ENCODE results near the gene VGLL4.

VGLL4 gene

DNA sequence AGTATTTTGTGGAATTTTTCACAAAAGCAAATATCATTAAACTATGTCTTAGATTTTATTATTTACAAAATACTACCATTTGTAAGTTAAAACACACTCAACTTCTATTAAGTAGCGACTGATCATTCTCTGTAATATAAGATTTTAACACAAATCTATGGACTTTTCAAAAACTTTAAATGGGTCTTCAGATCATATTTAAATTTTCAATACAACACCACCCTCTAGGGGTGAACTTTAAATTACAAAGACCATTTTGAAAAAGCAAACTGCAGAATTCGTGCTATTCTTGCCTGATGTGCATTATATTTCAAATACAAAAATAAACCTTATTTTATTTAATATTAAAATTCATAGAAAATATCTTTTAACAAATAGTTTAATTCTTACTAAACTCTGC is 8.2 kb upstream of the VGLL4 start:
- peak; percentile 70 for DNase-seq (ENCODE audit: low spot score)

DNA sequence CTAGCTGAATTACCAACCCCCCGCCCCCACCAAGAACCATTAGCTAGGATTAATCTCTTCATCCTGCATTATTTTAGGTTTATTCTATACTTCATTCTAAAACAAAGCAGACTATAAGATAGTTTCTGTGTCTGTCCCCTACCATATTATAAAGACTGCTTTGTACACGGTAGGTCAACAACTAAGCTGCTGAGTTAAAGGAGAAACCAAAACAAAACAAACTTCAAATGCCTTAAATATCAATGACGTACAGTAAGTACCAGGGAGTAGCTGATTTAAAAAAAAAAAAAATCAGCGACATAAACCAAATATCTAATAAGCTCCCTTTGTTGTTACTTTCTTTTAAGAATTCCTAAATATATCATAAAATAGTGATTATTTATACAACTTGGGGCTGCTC is 7.8 kb upstream of the VGLL4 start:
- no peak for DNase-seq (ENCODE audit: low spot score)

DNA sequence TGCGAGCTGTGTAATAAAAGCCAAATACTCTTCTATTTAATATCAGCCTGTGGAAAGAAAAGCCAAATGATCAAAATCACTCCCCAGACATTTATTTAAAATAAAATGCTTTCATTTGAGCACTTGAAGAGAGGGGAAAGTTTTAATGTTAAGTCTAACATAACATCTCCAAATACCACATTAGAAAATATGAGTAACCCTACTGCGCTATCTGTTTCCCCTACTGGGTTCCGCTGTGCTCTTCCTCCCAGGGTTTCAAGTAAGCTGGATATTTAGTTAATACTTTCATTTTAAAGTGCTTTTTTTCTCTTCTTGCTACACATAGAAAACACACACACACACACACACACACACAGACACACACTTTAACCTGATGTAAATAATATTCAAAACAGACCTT is 6.7 kb upstream of the VGLL4 start:
- no peak for DNase-seq (ENCODE audit: low spot score)

DNA sequence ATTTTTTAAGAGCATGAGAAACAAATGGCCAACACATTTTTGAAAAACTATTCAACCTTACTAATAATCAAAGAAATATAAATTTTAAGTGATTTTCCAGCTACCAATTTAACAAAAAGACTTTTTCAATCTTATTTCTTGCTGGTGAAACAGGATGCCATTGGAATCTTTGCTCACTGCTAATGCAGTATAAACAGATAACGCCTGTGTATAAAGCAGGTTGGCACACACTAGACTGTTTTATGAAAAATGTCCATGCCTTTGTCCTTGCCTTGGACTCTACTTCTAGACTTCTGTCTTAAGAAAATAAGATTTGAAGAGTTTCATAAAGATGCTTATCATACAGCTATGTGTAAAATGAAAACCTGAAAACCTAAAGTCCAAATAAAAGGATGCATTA is 5.0 kb upstream of the VGLL4 start:
- DNase-seq (ENCODE audit: low spot score): no peak

DNA sequence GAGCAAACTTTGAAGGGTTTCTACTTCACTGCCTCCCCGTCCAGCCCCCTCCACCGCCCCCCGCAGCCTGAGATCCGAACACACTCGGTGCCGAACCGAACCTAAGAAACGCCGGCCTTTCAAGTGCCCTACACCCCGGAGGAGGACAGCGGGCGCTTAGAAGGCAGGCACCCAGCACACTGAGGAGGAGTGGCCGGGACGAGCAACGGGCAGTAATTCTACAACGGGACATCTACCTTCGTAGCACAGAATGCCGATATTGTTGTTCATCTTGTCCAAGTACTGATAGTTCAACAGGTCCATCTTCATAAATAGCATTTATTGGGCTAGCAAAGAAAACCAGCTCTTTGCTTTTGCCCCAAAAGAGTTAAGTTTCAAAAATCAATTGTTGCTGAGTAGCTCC is 513 bp downstream of the VGLL4 start:
- DNase-seq (ENCODE audit: low spot score): no peak

DNA sequence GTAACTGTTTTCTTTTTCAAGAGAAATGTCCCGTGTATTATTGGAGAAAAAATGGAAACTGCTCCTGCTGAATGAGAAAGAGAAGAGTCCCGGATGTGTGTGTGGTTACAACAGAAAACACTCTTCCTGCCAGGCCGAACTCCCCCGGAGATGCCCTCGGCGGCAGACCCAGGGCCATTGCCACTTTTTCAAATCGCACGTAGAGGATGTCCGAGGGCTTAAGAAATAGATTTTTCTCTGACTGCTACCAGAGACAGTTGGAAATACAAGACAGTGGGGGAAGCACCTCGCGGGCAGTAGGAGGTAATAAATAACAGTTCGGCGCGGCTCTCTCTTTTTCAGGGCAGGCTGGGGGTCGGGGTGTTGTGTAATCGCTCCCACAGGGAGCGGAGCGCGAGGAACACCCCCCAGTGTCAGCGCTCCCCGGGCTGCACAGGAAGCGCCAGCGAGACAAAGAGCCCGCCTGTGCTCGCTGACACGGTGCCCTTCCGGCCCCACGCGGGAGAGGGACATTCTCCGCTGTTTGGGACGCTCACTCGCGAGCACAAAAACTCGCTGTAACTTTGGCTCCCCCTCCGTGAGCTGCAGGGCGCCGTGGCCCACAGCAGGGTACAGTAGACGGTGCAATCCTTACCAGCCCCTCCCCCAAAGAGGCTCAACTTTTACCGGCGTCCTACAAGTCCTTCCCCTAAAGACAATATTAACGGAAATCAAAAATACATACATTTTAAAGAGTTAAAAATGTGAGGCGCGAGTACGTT is 1.1 kb downstream of the VGLL4 start:
- peak; percentile 87 for DNase-seq (ENCODE audit: low spot score)

DNA sequence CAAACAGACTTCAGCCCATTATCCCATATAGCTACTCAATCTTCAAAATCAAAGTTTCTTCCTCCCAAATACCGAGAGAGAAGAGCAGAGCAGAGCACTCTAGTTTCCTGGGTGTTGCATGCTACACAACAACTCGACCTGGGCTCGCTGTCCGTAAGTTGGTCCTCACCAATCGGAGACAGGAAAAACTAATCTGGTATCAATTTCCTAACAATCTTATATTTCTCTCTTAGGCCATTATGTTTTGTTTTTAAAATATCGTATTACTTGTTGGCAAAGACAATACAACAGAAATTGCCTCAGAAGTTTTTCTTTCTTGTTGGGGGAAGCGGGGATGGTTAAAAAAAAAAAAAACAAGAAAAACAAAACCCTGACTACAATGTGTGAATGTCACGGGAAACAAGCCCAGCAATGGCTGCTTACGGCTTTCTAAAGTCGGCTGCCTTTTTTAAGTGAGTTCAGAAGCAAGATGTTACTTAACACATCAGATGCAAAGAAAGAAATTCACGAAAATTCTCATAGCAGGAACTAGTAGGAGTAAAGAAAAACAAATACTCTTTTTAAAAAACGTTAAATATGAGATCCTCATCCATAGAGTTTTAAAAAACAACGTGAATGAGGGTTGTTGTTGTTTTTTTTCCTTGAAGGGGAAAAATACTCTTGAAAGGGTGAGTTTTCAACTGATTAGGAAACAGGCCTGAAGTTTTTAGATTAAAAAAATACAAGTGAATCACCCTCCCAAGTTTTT is 1.9 kb downstream of the VGLL4 start:
- DNase-seq (ENCODE audit: low spot score): peak; percentile 55

DNA sequence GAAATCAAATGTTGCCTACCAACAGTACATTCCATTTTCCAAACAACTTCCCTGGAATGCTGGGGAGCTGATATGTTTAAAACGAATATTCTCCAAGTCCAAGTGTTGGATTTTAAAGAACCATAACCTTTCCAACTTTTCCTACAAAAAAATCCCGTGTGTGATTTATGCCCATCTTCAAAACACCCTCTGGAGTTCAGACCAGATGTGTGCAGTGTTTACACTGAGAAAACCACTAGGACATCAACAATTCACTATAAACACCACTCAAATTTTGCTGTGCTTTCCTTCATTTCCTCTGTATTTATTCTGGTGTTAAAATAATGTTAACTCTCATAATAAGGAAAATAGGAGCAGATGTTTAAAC is 2.4 kb downstream of the VGLL4 start:
- no peak for DNase-seq (ENCODE audit: low spot score)

DNA sequence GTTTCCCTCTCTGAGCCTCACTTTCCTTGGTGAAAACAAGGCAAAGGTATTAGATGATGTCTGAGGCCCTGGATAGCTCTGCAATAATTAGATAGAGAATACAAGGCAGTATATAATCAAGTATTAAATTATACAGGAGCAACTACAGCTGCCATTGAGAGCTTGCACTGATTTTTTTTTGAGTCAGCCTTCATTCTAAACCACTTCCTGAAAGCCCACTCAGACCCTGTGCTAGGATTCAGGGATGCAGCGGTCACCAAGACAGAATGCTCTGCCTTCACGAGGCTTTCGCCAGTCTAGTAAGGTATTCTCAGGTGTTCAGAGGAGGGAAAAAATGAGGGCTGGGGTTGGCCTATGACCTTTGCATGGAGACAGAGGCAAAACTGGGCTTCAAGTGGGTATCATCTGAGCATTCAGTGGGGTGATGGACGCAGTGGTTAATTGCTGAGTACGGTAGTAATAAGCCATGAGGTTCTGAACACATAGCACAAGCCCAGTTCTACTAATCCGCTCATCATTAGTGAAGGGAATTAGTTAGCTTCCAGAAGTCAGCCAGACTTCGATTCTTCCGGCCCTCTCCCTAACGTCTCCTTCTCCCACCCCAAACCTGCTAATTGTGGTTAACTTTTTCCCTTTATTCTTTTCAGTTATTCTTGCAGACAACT is 3.6 kb downstream of the VGLL4 start:
- no peak for DNase-seq (ENCODE audit: low spot score)

DNA sequence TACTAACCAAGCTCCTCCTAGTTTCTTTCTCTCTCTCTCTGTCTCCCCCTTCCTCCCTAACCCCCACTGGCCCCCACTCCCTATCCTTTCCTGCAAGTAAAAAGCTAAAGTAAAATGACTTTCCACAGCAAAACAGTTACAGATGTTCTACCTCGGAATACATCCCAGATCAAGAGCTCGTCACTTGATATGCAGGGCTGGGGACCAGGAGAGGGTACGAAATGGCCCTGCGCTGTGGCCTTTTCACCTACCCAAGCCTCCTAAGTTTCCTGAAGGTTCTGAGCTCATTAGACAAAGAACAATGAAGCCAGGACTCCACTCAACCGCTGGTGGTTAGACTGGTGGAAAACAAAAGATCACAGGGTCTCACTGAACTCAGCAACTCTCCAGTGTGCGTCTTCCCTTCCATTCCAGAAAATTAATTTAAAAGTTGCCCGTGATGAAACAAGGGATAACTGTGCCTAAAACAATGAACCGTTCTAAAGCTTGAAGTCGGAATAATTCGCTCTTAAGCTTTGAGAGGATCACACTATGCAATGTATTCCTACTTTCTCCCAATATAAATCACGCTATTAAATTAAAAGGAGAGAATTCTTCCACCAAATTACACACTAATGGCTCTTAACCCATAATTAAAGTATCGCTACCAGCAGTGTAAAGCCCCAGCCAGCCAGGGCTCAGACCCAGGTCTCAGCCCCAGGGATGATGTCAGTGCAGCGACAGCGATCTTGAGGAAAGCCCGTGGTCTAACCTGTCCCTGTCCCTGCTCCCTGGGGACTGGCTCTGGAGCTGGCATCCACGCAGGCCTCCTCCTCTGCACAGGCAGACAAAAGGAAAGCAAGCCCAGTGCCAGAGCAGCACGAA is 5.0 kb downstream of the VGLL4 start:
- DNase-seq (ENCODE audit: low spot score): no peak

DNA sequence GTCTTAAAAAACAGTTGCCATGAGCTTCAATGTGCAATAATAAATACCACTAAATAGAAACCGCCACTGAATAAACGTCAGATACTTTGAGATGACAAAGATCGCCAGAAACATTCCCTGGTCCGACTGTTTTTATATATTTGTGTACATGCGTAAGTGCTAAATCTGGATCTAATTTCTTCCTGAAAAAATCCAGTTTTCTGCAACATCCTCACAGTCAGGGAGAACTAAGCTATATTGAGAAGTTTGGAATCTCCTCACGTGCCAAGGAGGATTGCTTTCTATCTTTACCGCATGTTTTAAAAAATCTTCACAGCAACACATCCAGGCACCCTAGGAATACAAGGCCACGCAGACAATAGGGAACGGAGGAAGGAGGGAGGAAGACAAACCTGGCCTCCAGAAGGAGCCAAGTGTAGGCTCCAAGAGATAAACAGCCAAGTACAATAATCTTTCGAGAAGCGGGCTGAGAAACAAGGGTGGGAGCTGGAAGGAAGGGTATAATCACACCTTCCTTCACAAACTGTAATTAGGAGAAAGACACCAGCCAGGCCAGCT is 5.7 kb downstream of the VGLL4 start:
- no peak for DNase-seq (ENCODE audit: low spot score)

DNA sequence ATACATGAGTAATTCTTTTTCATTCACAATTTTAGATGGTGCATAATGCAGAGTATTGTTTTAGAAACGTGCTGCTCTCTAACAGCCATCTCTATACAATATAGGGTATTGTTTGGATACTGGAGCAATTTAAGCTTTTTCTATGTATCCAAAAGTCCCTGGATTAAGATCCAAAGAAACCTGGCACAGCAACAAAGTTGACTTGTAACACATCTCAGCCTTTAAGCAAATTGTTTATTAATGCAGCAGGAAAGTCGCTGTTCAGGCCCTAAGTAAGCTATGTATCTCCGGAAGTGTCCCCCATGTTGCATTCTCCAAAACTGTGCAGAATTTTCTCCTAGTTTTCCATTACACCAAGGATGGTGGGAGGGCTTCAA is 7.3 kb downstream of the VGLL4 start:
- DNase-seq (ENCODE audit: low spot score): no peak

DNA sequence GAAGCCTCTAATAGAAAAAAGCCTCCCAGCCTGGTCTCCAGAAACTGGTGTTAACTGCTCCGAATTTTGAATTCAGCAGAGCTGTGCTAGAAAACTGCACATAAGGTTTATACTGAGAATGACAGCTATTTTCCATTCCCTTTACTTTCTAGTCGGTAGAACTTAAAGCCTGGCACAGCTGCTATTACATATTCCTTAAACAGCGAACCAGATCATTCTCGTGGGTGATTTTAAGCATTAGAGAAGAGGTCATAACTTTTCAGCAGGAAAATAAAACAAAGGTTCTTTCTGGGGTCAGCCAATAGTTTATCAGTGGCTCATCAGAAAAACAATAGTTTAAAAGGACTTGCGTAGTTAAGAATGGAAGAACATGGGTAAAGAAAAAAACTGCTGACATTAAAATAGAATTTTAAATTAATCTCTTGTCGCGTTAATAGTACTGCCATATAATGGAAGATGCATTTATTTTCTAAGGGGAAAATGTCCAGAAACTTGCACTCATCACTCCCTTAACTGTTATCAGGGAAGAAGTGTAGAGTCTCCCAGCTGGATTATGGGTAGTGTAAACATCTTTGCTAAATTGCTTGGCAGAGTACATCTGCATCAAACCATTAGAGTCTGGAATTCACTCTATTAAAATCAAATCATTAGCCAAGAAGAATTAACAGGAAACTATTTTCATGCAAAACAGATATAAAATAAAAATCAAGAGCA is 7.9 kb downstream of the VGLL4 start:
- DNase-seq (ENCODE audit: low spot score): no peak

DNA sequence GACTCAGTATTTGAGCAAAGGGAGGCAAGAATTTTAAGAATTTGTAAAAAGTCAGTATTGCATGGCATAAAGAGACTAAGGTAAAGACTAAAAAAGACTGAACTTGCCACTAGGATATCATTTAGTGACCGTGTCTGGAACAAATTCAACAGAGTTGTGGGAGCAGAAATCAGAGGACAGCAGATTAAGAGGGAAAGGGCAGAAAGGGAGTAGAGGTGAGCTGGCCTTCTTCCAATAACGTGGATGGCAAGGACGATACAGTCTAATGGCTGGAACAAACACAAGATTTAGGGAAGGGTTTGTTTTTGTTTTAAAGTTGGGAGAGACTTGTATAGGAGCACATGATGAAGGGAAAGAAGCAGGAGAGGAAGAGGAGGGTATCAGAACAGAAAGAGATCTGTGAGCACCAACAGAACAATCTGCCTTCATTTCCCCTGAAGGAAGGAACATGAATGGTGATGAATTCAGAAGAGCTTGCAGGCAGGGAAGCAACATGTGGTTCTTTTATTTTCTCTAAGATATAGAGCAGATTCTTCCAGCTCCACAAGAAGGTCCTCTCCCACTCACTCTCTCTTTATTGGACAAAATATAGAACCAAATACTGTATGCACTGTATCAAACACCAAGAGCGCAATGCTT is 8.6 kb downstream of the VGLL4 start:
- no peak for DNase-seq (ENCODE audit: low spot score)

DNA sequence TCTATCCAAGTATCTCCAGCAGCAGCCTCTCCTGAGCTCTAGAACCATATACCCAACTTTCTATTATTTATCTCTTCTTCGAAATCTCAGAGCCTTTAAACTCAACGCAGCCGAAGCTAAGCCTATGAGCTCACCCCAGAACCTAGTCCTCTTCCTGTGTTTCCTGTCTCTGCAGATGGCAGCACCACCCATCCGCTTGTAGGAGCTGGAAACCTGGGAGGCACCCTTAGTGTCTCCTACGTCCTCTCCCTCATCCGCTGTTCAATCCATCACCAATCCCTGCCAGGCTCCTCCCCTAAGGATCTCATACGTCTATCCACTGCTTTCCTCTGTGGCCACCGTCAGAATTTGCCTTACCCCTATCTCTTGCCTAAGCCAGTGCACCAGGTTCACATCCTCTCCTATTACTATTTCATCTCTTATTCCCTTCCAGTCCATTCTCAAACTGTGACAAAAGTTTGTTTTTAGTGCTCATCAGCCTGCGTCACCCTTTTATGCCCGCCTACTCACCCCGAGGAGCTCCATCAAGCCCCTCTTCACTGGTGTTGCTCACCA is 9.6 kb downstream of the VGLL4 start:
- no peak for DNase-seq (ENCODE audit: low spot score)

DNA sequence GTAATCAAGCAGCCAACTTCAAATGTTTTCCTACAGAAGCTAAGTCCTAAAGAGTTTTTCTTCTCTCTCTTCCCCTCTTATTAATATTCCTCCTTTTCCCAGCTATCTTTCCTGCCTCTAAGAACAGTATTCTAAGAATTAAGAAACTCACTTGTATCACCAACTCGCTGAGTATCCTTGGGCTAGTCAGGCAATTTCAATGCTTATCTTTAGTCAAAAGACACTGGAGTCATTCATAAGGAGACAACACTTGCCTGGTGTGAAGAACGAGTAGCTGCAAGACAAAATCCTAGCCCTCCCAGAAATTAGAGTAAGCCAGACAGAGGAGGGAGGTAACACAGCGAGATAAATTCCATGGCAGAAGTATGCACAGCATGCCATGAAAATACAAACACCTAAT is 10.7 kb downstream of the VGLL4 start:
- DNase-seq (ENCODE audit: low spot score): no peak

DNA sequence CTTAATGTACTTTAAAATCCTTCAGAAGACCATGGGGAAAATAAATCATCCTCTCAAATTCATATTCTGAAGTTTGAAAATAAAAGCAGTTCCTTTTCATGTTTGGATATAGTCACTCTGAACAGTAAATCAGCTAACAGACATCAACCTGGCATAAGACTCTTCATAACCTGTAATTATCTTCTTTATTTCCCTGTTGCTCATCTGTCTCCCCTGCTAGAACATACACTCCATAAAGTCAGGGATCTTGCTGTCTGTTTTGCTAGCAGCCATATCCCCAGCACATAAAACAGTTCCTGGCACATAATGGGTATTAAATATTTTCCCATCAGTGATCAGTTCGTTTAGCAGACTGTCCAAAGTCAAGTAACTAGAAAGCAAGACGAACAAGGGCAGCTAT is 11.2 kb downstream of the VGLL4 start:
- DNase-seq (ENCODE audit: low spot score): no peak

DNA sequence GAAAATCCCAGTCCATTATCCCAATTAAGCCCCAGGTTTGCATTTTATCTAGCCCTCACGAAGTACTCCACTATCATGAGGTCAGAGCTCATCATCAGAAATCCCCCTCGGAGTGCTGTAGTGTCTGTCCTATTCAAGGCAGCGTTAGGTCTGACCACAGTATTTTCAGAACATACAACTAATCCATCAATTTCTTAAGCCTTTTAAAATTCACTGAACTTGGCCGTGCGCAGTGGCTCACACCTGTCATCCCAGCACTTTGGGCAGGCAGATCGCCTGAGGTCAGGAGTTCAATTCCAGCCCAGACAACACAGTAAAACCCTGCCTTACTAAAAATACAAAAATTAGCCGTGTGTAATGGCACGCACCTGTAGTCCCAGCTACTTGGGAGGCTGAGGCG is 11.9 kb downstream of the VGLL4 start:
- DNase-seq (ENCODE audit: low spot score): no peak

DNA sequence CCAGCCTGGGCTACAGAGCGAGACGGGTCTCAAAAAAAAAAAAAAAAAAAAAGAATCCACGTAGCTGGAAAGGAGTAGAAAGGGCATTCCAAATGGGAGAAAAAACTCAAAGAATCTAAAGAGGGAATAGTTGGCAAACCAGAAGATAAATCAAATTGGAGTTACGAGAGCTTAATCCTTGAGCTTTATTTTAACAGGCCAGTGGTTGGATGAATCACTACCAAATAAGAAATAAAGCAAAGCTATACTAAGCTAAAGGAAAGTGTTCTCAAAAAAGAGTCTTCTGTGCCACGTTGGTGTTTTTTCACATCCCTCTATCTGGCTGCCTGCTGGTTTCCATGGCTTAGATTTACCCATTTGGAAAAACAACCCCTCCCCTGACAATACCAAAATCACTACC is 14.0 kb downstream of the VGLL4 start:
- DNase-seq (ENCODE audit: low spot score): no peak

DNA sequence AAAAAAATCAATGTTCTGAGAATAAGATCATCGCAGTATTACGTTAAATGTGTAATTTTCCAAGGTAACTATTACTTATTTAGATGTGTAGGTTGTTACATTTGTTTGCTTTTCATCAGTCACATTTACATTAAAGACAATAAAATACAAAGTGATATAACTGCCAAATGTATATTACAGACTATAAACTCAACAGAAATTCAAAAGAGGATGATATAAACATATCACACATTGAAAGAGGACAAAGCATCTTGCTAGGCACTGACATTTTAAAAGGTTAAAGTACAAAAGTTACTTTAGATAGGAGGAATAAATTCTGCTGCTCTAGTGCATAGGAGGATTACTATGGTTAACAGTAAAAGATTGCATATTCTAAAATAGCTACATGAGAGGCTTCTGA is 16.1 kb downstream of the VGLL4 start:
- DNase-seq (ENCODE audit: low spot score): no peak

DNA sequence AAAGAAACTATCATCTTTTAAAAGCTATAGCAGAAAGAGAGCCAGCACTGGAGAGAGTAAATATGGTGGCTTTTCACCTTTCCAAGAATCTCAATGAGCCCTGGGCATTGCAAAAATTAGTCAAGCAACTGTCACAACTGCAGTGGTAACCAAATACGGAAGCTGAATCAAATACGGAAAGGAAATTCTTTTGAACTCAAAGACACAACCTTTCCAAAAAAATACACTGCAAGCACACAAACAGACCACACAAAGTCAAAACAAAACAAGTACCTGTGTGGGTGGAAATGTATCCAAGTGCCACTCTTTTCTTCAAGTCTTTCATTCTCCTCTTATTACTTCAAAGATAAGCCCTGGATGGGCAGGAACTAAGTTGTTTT is 17.6 kb downstream of the VGLL4 start:
- DNase-seq (ENCODE audit: low spot score): no peak
